Suppressor macrophage treated with lipopolysaccharide for 4 hours (primary cell): ENCODE measurements around the gene ZFR.
"Not testable (repeated sequence)": the region's sequence is repeated elsewhere in the genome, so short reads cannot be mapped to it uniquely, and the experiment has no call there.

Experiments used
- DNase-seq: peaks from one replicate; pipeline ENCODE4 v3.0.0-alpha.2; 2020

ZFR gene

GRCh38 chr5:32444431-32445286 is at the start of gene ZFR:
TSS of gene ZFR (minus strand) at chr5:32444740. CDS start at chr5:32444658, 82 bp downstream.
- DNase-seq: peak; percentile 96

- DNase-seq: no peak
Measured at GRCh38 chr5:32490972-32491557, 46.5 kb upstream of the ZFR start.

GRCh38 chr5:32489791-32490562 is 45.4 kb upstream of the ZFR start:
- peak; percentile 85 for DNase-seq

- DNase-seq: no peak
Measured at GRCh38 chr5:32487424-32487823, 42.9 kb upstream of the ZFR start.

- no peak for DNase-seq
Measured at GRCh38 chr5:32487008-32487407, 42.5 kb upstream of the ZFR start.

- DNase-seq: no peak
Measured at GRCh38 chr5:32482193-32482592, 37.7 kb upstream of the ZFR start.

GRCh38 chr5:32479096-32479495 is 34.6 kb upstream of the ZFR start:
- no peak for DNase-seq

GRCh38 chr5:32476891-32477290 is 32.4 kb upstream of the ZFR start:
- no peak for DNase-seq

GRCh38 chr5:32475334-32476097 is 31.0 kb upstream of the ZFR start:
- no peak for DNase-seq

- DNase-seq: no peak
Measured at GRCh38 chr5:32474209-32474854, 29.8 kb upstream of the ZFR start.

- no peak for DNase-seq
Measured at GRCh38 chr5:32473072-32473471, 28.5 kb upstream of the ZFR start.

- no peak for DNase-seq
Measured at GRCh38 chr5:32471784-32472183, 27.2 kb upstream of the ZFR start.

GRCh38 chr5:32465076-32465475 is 20.5 kb upstream of the ZFR start:
- DNase-seq: no peak

- peak; percentile 83 for DNase-seq
Measured at GRCh38 chr5:32462618-32463017, 18.1 kb upstream of the ZFR start.

- no peak for DNase-seq
Measured at GRCh38 chr5:32461441-32462120, 17.0 kb upstream of the ZFR start.

GRCh38 chr5:32460702-32461101 is 16.2 kb upstream of the ZFR start:
- no peak for DNase-seq

- peak; percentile 62 for DNase-seq
Measured at GRCh38 chr5:32458880-32459495, 14.4 kb upstream of the ZFR start.

GRCh38 chr5:32455311-32455710 is 10.8 kb upstream of the ZFR start:
- no peak for DNase-seq

- DNase-seq: no peak
Measured at GRCh38 chr5:32454821-32455220, 10.3 kb upstream of the ZFR start.

- no peak for DNase-seq
Measured at GRCh38 chr5:32453916-32454315, 9.4 kb upstream of the ZFR start.

- DNase-seq: not testable (repeated sequence)
Measured at GRCh38 chr5:32452316-32452715, 7.8 kb upstream of the ZFR start.
